ENCODE measurements around the gene GPR50. TPM values are rescaled to one million over a fixed set of nuclear protein-coding genes. Genes with fewer than 3 reads are reported as not detected.

The GPR50 gene
- total and polyA plus RNA-seq, 2 of the 8 experiments (the other 6 are each of a cell fraction or from before 2014, with no cell fraction given), result 1.6 to 1.9 TPM

GRCh38 chrX:151151665-151152267 is 24.6 kb upstream of the GPR50 start (continued):
- TF ChIP-seq CHD7 (IDR thresholded peaks at IDR 0.05; ENCODE audit: insufficient replicate concordance, low read length) (no peak), TAF1 (IDR thresholded peaks at IDR 0.05; ENCODE audit: low read depth, low read length) (no peak), JUND (IDR thresholded peaks at IDR 0.05; ENCODE audit: low read length) (no peak), NRF1 (IDR thresholded peaks at IDR 0.05; ENCODE audit: low read depth, low read length) (no peak)
